PC-3 (cell line): Measurements from ENCODE around the gene POU2AF2. TPM values are rescaled to one million over a fixed set of nuclear protein-coding genes. Genes with fewer than 3 reads are reported as not detected.

ENCODE experiments used
- ATAC-seq: fragments of 200-7000 bp; cut with Tn5 transposase; 2 replicates; pipeline ENCODE4 v1.9.1; 2020; ENCODE audit warnings: mild to moderate bottlenecking, moderate library complexity
- BruUV-seq: library from RNA; stranded (reverse); fragments of 400-500 nt; replicated peaks from 2 replicates; lab custom pipeline; 2021; lab: Mats Ljungman, UMichigan
- CTCF ChIA-PET: fragments of 300-600 bp; sonication (Branson Sonifier 250); formaldehyde crosslinking; loops from one replicate; lab custom pipeline; 2022; ENCODE audit warnings: antibody characterized with exemption; lab: Charles Lee
- POLR2A ChIA-PET: fragments of 300-600 bp; sonication (Branson Sonifier 250); formaldehyde crosslinking; loops from one replicate; lab custom pipeline; 2022; ENCODE audit warnings: antibody characterized with exemption; ENCODE audit not compliant: unreplicated experiment; lab: Charles Lee
- DNase-seq: peaks from one replicate; pipeline ENCODE4 v3.0.0-alpha.2; 2015
- H2AFZ ChIP-seq: fragments of 300-600 bp; sonication (generic); 2 replicates; pipeline ENCODE4 v1.6.0; 2016; ENCODE audit warnings: antibody characterized with exemption, low read length
- H3F3A ChIP-seq: fragments of 300-600 bp; sonication (generic); one replicate; pipeline ENCODE4 v1.6.0; 2017; ENCODE audit warnings: antibody characterized with exemption, low read length, control low read depth, mild to moderate bottlenecking; ENCODE audit not compliant: unreplicated experiment
- H3K27ac ChIP-seq: fragments of 300-600 bp; sonication (generic); 2 replicates; pipeline ENCODE4 v1.5.1; 2016; ENCODE audit warnings: mild to moderate bottlenecking, low read length
- H3K27me3 ChIP-seq: fragments of 300-600 bp; sonication (generic); 2 replicates; pipeline ENCODE4 v1.6.1; 2016; ENCODE audit warnings: low read length, mixed read lengths
- H3K36me3 ChIP-seq: fragments of 300-600 bp; sonication (generic); 2 replicates; pipeline ENCODE4 v1.6.1; 2016; ENCODE audit warnings: low read depth, mixed run types, low read length, mixed read lengths
- H3K4me1 ChIP-seq: fragments of 300-600 bp; sonication (generic); 2 replicates; pipeline ENCODE4 v1.5.1; 2016; ENCODE audit warnings: low read length; ENCODE audit not compliant: insufficient read depth
- H3K4me2 ChIP-seq: fragments of 300-600 bp; sonication (generic); 2 replicates; pipeline ENCODE4 v1.6.0; 2016; ENCODE audit warnings: low read length
- H3K4me3 ChIP-seq: fragments of 300-600 bp; sonication (generic); 2 replicates; pipeline ENCODE4 v1.5.1; 2016; ENCODE audit warnings: mild to moderate bottlenecking, low read length, mixed read lengths
- H3K79me2 ChIP-seq: fragments of 300-600 bp; sonication (generic); 2 replicates; pipeline ENCODE4 v1.6.1; 2017; ENCODE audit warnings: low read length, mixed read lengths
- H3K9ac ChIP-seq: fragments of 300-600 bp; sonication (generic); 2 replicates; pipeline ENCODE4 v1.6.0; 2016; ENCODE audit warnings: mild to moderate bottlenecking, low read length
- H3K9me2 ChIP-seq: fragments of 300-600 bp; sonication (generic); replicated peaks from 2 replicates; pipeline ENCODE4 v1.6.1; 2016; ENCODE audit warnings: mixed run types, low read length, mixed read lengths
- H3K9me3 ChIP-seq: fragments of 300-600 bp; sonication (generic); 2 replicates; pipeline ENCODE4 v1.6.1; 2016; ENCODE audit warnings: low read length, mixed read lengths
- H4K20me1 ChIP-seq: fragments of 300-600 bp; sonication (generic); 2 replicates; pipeline ENCODE4 v1.6.1; 2016; ENCODE audit warnings: low read length, mixed read lengths
- EZH2 ChIP-seq: fragments of 300-600 bp; sonication (generic); IDR thresholded peaks from one replicate; pipeline ENCODE4 v1.6.1; 2017; ENCODE audit warnings: antibody characterized with exemption, mild to moderate bottlenecking, low read length; ENCODE audit not compliant: unreplicated experiment
- EZH2phosphoT487 ChIP-seq: fragments of 300-600 bp; sonication (generic); IDR thresholded peaks from 2 replicates; pipeline ENCODE4 v1.6.1; 2018; ENCODE audit warnings: mild to moderate bottlenecking, antibody characterized with exemption, low read length, borderline replicate concordance
- intact Hi-C: fragments of 100-400 bp; cut with micrococcal nuclease; formaldehyde crosslinking; loops from 2 replicates; pipeline ENCODE4 v1.9.0; 2023
- total RNA-seq: library from RNA; depleted of rRNA; stranded (reverse); fragments of >200 nt; gene quantifications from 2 replicates; pipeline ENCODE4 v1.2.3, GENCODE V29; 2014
- TF ChIP-seq, protein P1 (sequence below): fragments of 300-600 bp; sonication (generic); conservative IDR thresholded peaks from 2 replicates; pipeline ENCODE4 v1.5.1; 2017; ENCODE audit warnings: antibody characterized with exemption, low read depth, mild to moderate bottlenecking, low read length

The POU2AF2 gene
- total RNA-seq, 1 experiment from 2014 or later = not detected

DNA sequence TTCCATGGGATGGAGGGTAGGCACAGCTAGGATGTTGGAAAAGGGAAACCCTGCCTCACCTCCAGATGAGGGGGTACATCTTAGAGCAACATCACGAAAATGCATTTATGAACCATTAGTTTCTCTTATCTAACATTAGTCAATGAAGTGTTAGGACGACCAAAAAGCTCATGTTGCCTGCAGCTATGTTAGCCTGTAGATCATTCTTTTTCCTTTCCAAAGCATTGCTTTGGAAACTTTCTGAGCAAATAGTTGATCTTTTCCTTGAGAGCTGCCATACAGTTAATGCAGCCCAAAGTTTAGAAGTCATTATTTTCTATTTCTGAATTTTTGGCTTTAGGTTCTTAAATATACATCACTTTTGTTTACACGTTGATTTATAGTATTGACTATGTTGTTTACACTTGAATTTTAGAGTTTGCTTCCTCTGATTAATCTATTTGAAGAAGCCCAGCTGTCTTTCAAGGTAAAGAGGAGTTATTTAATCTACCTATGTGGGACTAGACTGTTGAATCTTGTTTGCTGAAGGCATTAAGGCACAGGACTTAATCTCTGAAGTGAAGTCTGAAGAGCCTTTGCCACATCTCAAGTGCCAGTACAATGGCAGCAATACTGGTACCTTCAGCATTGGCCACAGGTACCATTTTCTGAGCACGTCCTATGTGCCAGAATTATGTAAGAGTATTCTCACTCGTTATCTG, 63.8 kb downstream of the POU2AF2 start:
- Histone ChIP-seq H3K9me3 (no peaks in the 10 kb centered on the region), H3K9me2 (no peaks in the 10 kb centered on the region), H2AFZ (no peak overlapping the region), H3K27me3 (peaks cover 63% of the 10 kb centered on the region), H3K4me1 (peaks cover 8% of the 10 kb centered on the region; the same call in 1 of the 2 replicates), H3K4me3 (no peak overlapping the region), H3F3A (no peaks in the 10 kb centered on the region), H3K79me2 (no peaks in the 10 kb centered on the region), H4K20me1 (no peaks in the 10 kb centered on the region), H3K27ac (peak overlapping the region; percentile 79), H3K36me3 (no peaks in the 10 kb centered on the region), H3K4me2 (no peak overlapping the region), H3K9ac (peak overlapping the region; percentile 28; the same call in 1 of the 2 replicates)
- TF ChIP-seq EZH2phosphoT487 (no peak), EZH2 (no peak)
- TF ChIP-seq, protein P1, sequence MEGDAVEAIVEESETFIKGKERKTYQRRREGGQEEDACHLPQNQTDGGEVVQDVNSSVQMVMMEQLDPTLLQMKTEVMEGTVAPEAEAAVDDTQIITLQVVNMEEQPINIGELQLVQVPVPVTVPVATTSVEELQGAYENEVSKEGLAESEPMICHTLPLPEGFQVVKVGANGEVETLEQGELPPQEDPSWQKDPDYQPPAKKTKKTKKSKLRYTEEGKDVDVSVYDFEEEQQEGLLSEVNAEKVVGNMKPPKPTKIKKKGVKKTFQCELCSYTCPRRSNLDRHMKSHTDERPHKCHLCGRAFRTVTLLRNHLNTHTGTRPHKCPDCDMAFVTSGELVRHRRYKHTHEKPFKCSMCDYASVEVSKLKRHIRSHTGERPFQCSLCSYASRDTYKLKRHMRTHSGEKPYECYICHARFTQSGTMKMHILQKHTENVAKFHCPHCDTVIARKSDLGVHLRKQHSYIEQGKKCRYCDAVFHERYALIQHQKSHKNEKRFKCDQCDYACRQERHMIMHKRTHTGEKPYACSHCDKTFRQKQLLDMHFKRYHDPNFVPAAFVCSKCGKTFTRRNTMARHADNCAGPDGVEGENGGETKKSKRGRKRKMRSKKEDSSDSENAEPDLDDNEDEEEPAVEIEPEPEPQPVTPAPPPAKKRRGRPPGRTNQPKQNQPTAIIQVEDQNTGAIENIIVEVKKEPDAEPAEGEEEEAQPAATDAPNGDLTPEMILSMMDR = no peak
- CTCF ChIA-PET = no interaction called here
- intact Hi-C loops = no loop called here
- POLR2A ChIA-PET = no interaction called here
- ATAC-seq (peak; percentile 11; the same call in 1 of the 2 replicates), DNase-seq (no peak)
- BruUV-seq = no TSS peak

DNA sequence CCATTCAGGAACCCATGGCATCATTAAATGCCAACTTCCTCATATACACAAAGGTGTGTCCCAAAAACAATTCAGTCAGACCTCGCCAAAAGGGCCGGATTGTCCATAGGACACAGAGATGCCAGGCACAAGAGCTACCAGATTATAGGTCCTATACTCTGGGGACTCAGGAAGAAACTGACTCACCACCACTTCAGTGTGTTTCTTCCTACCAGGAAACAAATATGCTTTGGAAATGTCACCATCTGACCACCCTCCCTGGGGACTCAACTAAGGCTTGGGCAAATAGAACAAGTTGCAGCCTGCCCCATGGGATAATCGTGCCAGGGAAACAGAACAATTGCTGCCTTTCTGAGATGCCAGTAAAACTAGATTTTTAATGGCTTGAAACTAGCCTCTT, 64.6 kb downstream of the POU2AF2 start:
- POLR2A ChIA-PET = no interaction called here
- H3K9me3 ChIP-seq = no peaks in the 10 kb centered on the region
- H3K9me2 ChIP-seq = no peaks in the 10 kb centered on the region
- H2AFZ ChIP-seq = no peak overlapping the region
- no peaks in the 10 kb centered on the region for H3K36me3 ChIP-seq
- intact Hi-C loops = no loop called here
- H3K4me2 ChIP-seq = no peak overlapping the region
- no TSS peak for BruUV-seq
- ATAC-seq (no peak; the same call in 1 of the 2 replicates), DNase-seq (peak; percentile 44)
- no peaks in the 10 kb centered on the region for H4K20me1 ChIP-seq
- peaks cover 8% of the 10 kb centered on the region; the same call in 1 of the 2 replicates for H3K4me1 ChIP-seq
- no peaks in the 10 kb centered on the region for H3K79me2 ChIP-seq
- CTCF ChIA-PET = no interaction called here
- H3K4me3 ChIP-seq = no peak overlapping the region
- H3F3A ChIP-seq = no peaks in the 10 kb centered on the region
- peak overlapping the region; percentile 28; the same call in 1 of the 2 replicates for H3K9ac ChIP-seq
- H3K27ac ChIP-seq = peak overlapping the region; percentile 79
- TF ChIP-seq, protein P1 = no peak
- TF ChIP-seq EZH2 = no peak
- TF ChIP-seq EZH2phosphoT487 = no peak
- H3K27me3 ChIP-seq = peaks cover 55% of the 10 kb centered on the region

DNA sequence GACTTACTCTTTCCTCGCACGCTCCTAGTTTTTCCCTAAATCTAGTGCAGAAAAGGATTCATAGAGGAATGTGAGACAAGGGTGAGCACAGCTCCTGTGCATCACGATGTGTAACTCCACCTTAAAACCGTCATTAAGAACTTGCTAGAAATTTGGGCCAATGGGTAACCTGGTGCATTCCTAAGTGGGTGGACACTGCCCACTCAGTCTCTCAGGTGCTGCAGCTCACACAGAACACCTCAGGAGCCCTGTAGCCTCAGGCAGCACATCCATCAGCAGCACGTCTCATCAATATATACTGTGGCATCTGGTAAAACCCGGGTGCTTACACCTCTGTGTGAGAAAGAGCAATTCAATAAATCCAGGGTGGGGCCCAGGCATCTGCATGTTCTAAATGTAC, 65.2 kb downstream of the POU2AF2 start:
- CTCF ChIA-PET = no interaction called here
- Histone ChIP-seq H3K9me3 (no peaks in the 10 kb centered on the region), H3K9ac (no peak overlapping the region), H3F3A (no peaks in the 10 kb centered on the region), H4K20me1 (no peaks in the 10 kb centered on the region), H3K4me3 (no peak overlapping the region), H2AFZ (no peak overlapping the region; the same call in 1 of the 2 replicates), H3K36me3 (no peaks in the 10 kb centered on the region), H3K27me3 (peaks cover 49% of the 10 kb centered on the region), H3K4me1 (peaks cover 8% of the 10 kb centered on the region; the same call in 1 of the 2 replicates), H3K4me2 (no peak overlapping the region), H3K9me2 (no peaks in the 10 kb centered on the region), H3K79me2 (no peaks in the 10 kb centered on the region), H3K27ac (peak overlapping the region; percentile 51)
- no peak for DNase-seq
- TF ChIP-seq EZH2phosphoT487 = no peak
- TF ChIP-seq, protein P1 = no peak
- no peak for TF ChIP-seq EZH2
- intact Hi-C loops = no loop called here
- ATAC-seq = no peak
- no TSS peak for BruUV-seq
- POLR2A ChIA-PET = no interaction called here
